Trophoblast cell (in vitro differentiated cells and primary cell): ENCODE data around the gene UACA.

Source experiments
- DNase-seq, 2 donors: peaks; one replicate each; pipeline ENCODE4 v3.0.0-alpha.2; 2016
- H2AFZ ChIP-seq: 2 replicates; pipeline ENCODE4 v1.6.1; 2013; ENCODE audit warnings: low read length, moderate library complexity, mild to moderate bottlenecking; ENCODE audit not compliant: insufficient read depth, poor library complexity
- H2AK5ac ChIP-seq: 2 replicates; pipeline ENCODE4 v1.6.1; 2013; ENCODE audit warnings: mild to moderate bottlenecking, low read length
- H2BK120ac ChIP-seq: 2 replicates; pipeline ENCODE4 v1.6.1; 2013; ENCODE audit warnings: low read length, mild to moderate bottlenecking, moderate library complexity; ENCODE audit not compliant: insufficient read depth, poor library complexity
- H2BK12ac ChIP-seq: 2 replicates; pipeline ENCODE4 v1.6.1; 2013; ENCODE audit warnings: mild to moderate bottlenecking, low read length, moderate library complexity
- H2BK5ac ChIP-seq: 2 replicates; pipeline ENCODE4 v1.6.1; 2013; ENCODE audit warnings: low read length, low read depth, moderate library complexity, mild to moderate bottlenecking; ENCODE audit not compliant: poor library complexity
- H3K14ac ChIP-seq: 2 replicates; pipeline ENCODE4 v1.6.1; 2013; ENCODE audit warnings: mild to moderate bottlenecking, low read length
- H3K18ac ChIP-seq: 2 replicates; pipeline ENCODE4 v1.6.1; 2013; ENCODE audit warnings: mild to moderate bottlenecking, low read length
- H3K23ac ChIP-seq: 2 replicates; pipeline ENCODE4 v1.6.1; 2013; ENCODE audit warnings: low read length
- H3K27ac ChIP-seq: 2 replicates; pipeline ENCODE4 v1.5.1; 2013; ENCODE audit warnings: low read depth, mild to moderate bottlenecking, inconsistent platforms, low read length, moderate library complexity
- H3K27me3 ChIP-seq: 2 replicates; pipeline ENCODE4 v1.6.1; 2013; ENCODE audit warnings: inconsistent platforms, mild to moderate bottlenecking, low read length, moderate library complexity; ENCODE audit not compliant: insufficient read depth
- H3K36me3 ChIP-seq, 2 experiments: 1 replicate in 1 of 2; 2 replicates in 1 of 2; pipeline ENCODE4 v1.6.1; 2013; ENCODE audit warnings: low read length in 2 of 2, mild to moderate bottlenecking in 2 of 2, moderate library complexity in 1 of 2; ENCODE audit not compliant: insufficient read depth in 2 of 2, control insufficient read depth in 1 of 2
- H3K4ac ChIP-seq: 2 replicates; pipeline ENCODE4 v1.6.1; 2013; ENCODE audit warnings: low read depth, mild to moderate bottlenecking, low read length, moderate library complexity
- H3K4me1 ChIP-seq, 2 experiments: 1 replicate in 1 of 2; 2 replicates in 1 of 2; pipeline ENCODE4 v1.6.1; 2013; ENCODE audit warnings: low read length in 2 of 2, mild to moderate bottlenecking in 2 of 2, moderate library complexity in 1 of 2; ENCODE audit not compliant: insufficient read depth in 2 of 2, control insufficient read depth in 1 of 2
- H3K4me2 ChIP-seq: 2 replicates; pipeline ENCODE4 v1.6.1; 2013; ENCODE audit warnings: inconsistent platforms, mild to moderate bottlenecking, low read length, moderate library complexity
- H3K4me3 ChIP-seq: 2 replicates; pipeline ENCODE4 v1.5.1; 2013; ENCODE audit warnings: mild to moderate bottlenecking, low read depth, low read length, inconsistent platforms
- H3K79me1 ChIP-seq: one replicate; pipeline ENCODE4 v1.6.1; 2013; ENCODE audit warnings: low read length
- H3K79me2 ChIP-seq: 2 replicates; pipeline ENCODE4 v1.6.1; 2013; ENCODE audit warnings: low read length, mild to moderate bottlenecking; ENCODE audit not compliant: control insufficient read depth, insufficient read depth, poor library complexity
- H3K9ac ChIP-seq: 2 replicates; pipeline ENCODE4 v1.6.1; 2013; ENCODE audit warnings: mild to moderate bottlenecking, low read length
- H3K9me3 ChIP-seq: 2 replicates; pipeline ENCODE4 v1.6.1; 2013; ENCODE audit warnings: low read depth, mild to moderate bottlenecking, control low read depth, inconsistent platforms, low read length; ENCODE audit not compliant: insufficient read depth
- H4K12ac ChIP-seq: 2 replicates; pipeline ENCODE4 v1.6.1; 2013; ENCODE audit warnings: low read depth, mild to moderate bottlenecking, low read length, moderate library complexity
- H4K8ac ChIP-seq: 2 replicates; pipeline ENCODE4 v1.6.1; 2013; ENCODE audit warnings: low read depth, mild to moderate bottlenecking, low read length, moderate library complexity
- H4K91ac ChIP-seq: one replicate; pipeline ENCODE4 v1.6.1; 2013; ENCODE audit warnings: low read depth, mild to moderate bottlenecking, low read length, moderate library complexity
- WGBS: extraction: QIAGEN DNeasy Blood & Tissue Kit; methylation state at CpG from one replicate; pipeline ENCODE4 v1.1.7; 2013; ENCODE audit warnings: missing lambda C conversion rate; ENCODE audit not compliant: insufficient read length, insufficient coverage; ENCODE audit errors: extremely low coverage; 5-methylcytosine and 5-hydroxymethylcytosine counted together

UACA gene

DNA sequence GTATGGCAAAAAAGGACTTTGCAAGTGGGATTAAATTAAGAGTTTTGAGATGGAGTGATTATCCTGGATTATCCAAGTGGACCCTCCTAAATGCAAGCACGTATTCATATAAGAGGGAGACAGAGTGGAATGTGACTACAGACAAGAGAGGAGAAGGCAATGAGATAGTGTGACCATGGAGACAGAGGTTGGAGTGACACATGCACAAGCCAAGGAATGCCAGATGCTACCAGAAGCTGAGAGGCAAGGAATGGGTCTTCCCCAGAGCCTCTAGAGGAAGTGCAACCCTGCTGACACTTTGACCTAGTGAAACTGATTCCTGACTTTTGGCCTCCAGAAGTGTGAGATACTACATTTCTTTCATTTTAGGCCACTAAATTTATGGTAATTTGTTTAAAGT, 117.2 kb downstream of the UACA start:
- no CpG with 5 or more reads among the region's 1 CpG for WGBS

DNA sequence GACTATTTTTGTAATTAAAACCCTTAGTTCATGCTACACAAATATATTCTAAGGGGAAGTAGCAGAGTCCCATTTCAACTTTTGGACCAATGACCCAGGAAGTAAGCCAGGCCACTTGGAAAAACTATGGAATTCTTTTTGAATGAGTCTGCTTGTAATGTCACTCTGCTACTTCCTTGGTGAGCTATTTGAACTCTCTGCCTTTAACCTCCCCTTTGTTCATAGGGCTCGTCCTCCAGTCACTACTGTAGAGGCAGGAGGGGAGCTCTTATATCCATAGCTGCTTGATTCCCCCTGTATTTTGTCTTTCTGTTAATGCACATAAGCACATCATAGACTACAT, 119.6 kb downstream of the UACA start:
- no peak overlapping the region for H2AFZ ChIP-seq
- no peak overlapping the region for H3K27ac ChIP-seq
- no peak overlapping the region for H4K91ac ChIP-seq
- H3K79me1 ChIP-seq = no peaks in the 10 kb centered on the region
- H3K4ac ChIP-seq = no peak overlapping the region
- H3K9me3 ChIP-seq = no peaks in the 10 kb centered on the region
- no CpG with 5 or more reads among the region's 1 CpG for WGBS
- no peak overlapping the region for H4K12ac ChIP-seq
- no peak overlapping the region for H2BK120ac ChIP-seq
- H3K18ac ChIP-seq = no peak overlapping the region
- no peak overlapping the region for H3K23ac ChIP-seq
- no peak overlapping the region for H3K4me3 ChIP-seq
- H2AK5ac ChIP-seq = no peak overlapping the region
- no peaks in the 10 kb centered on the region for H3K4me1 ChIP-seq
- no peaks in the 10 kb centered on the region for H3K79me2 ChIP-seq
- no peak overlapping the region for H3K9ac ChIP-seq
- no peak overlapping the region for H2BK5ac ChIP-seq
- H3K36me3 ChIP-seq = no peaks in the 10 kb centered on the region
- no peaks in the 10 kb centered on the region for H3K27me3 ChIP-seq
- H3K4me2 ChIP-seq = no peak overlapping the region
- peak in 1 of 2 donors; percentile 50 for DNase-seq
- H3K14ac ChIP-seq = no peak overlapping the region
- no peak overlapping the region for H2BK12ac ChIP-seq
- H4K8ac ChIP-seq = no peak overlapping the region

More for the DNA sequence above, 117.2 kb downstream of the UACA start:
- no peak overlapping the region for H3K9ac ChIP-seq
- H3K27ac ChIP-seq = no peak overlapping the region
- no peak overlapping the region for H3K4me3 ChIP-seq
- H4K12ac ChIP-seq = no peak overlapping the region
- H3K14ac ChIP-seq = no peak overlapping the region
- H3K27me3 ChIP-seq = no peaks in the 10 kb centered on the region
- H3K36me3 ChIP-seq = no peaks in the 10 kb centered on the region
- H2BK5ac ChIP-seq = no peak overlapping the region
- H3K23ac ChIP-seq = no peak overlapping the region
- H3K4ac ChIP-seq = no peak overlapping the region
- H3K4me2 ChIP-seq = no peak overlapping the region
- no peak overlapping the region for H2BK120ac ChIP-seq
- no peak overlapping the region for H2AFZ ChIP-seq
- no peak overlapping the region for H4K8ac ChIP-seq
- no peak overlapping the region for H2AK5ac ChIP-seq
- H3K79me2 ChIP-seq = no peaks in the 10 kb centered on the region
- no peak overlapping the region for H3K18ac ChIP-seq
- no peaks in the 10 kb centered on the region for H3K9me3 ChIP-seq
- H3K79me1 ChIP-seq = no peaks in the 10 kb centered on the region
- no peaks in the 10 kb centered on the region for H3K4me1 ChIP-seq
- H4K91ac ChIP-seq = no peak overlapping the region
- H2BK12ac ChIP-seq = no peak overlapping the region
- DNase-seq = no peak

DNA sequence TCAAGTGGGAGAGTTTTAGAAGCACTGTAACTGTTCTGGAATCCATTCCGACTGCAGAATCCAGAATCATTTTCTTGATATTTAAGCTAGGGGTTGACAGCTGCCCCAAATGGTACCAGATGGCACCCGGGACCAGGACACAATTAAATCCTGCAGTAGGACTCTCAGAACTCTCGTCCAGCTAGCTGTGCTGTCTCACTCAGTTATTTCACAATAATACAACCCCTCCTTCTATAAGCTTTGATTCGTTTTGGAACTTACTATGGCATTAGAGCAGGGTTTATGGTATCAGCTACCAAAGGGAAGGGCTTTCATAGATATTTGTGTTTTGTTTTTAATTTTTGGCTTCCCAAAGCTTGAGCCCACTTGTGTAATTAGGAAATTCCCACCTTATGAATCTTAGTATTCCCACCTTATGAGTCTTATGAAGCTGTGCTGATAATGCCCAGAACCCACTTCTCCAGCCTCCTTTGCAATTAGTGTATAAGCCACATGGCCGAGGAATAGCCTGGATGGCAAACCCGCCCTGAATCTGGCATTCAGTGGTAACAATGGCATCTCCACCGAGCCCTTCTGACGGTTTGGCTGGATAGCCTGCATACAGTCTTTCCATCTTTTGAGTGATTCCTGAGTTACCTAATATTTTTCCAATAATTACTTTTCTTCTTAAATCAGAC, 120.1 kb downstream of the UACA start:
- Histone ChIP-seq H3K14ac (no peak overlapping the region), H3K4ac (no peak overlapping the region), H3K4me2 (no peak overlapping the region), H4K91ac (no peak overlapping the region), H3K4me3 (no peak overlapping the region), H3K18ac (no peak overlapping the region), H3K79me2 (no peaks in the 10 kb centered on the region), H3K23ac (no peak overlapping the region), H3K9me3 (no peaks in the 10 kb centered on the region), H2BK12ac (no peak overlapping the region), H4K8ac (no peak overlapping the region), H2AK5ac (no peak overlapping the region), H2BK120ac (no peak overlapping the region), H3K79me1 (no peaks in the 10 kb centered on the region), H3K36me3 (no peaks in the 10 kb centered on the region), H3K27ac (no peak overlapping the region), H3K4me1 (no peaks in the 10 kb centered on the region), H3K9ac (no peak overlapping the region), H2AFZ (no peak overlapping the region), H2BK5ac (no peak overlapping the region), H4K12ac (no peak overlapping the region), H3K27me3 (no peaks in the 10 kb centered on the region)
- DNase-seq = no peak
- no CpG with 5 or more reads among the region's 8 CpGs for WGBS

DNA sequence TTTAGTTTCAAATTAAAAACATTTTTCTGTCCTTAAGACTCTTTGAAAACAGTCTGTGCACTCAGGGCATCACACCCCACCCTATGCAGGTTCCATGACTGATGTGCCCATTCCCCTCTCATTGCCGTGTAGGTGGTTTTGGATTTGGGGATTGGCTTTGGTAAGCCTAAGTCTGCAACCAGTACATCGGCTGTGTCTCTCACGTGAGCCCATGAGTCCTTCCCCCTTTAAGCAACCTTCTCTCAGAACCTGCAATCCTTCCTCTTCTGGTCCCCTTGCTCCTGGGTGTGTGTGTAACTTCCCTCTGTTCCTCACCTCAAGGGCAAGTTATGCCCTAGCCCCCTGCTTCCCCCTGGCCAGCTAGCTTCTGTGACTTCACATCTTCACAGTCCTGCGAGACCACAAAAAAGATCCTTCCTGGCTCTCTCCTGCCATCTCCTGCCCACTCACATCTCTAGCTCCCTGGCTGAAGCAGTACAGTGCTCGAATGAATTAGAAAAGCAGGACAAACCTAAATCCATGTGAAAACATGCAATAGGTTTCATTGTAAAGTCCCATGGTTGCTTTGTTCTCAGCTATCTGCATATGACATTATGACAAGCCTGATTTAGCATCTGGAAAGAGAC, 126.7 kb downstream of the UACA start:
- H3K4me1 ChIP-seq = peaks cover 0 to 5% of the 10 kb centered on the region in 2 experiments
- no peak overlapping the region for H4K91ac ChIP-seq
- H3K4me2 ChIP-seq = no peak overlapping the region
- no peaks in the 10 kb centered on the region for H3K9me3 ChIP-seq
- H2AK5ac ChIP-seq = no peak overlapping the region
- H3K4me3 ChIP-seq = no peak overlapping the region
- H3K23ac ChIP-seq = no peak overlapping the region
- DNase-seq = no peak
- no peak overlapping the region for H3K14ac ChIP-seq
- H3K9ac ChIP-seq = no peak overlapping the region
- H3K79me1 ChIP-seq = no peaks in the 10 kb centered on the region
- H4K8ac ChIP-seq = no peak overlapping the region
- no peak overlapping the region for H2BK5ac ChIP-seq
- H4K12ac ChIP-seq = no peak overlapping the region
- no CpG with 5 or more reads among the region's 5 CpGs for WGBS
- H3K27me3 ChIP-seq = no peaks in the 10 kb centered on the region
- H3K36me3 ChIP-seq = no peaks in the 10 kb centered on the region
- H3K27ac ChIP-seq = no peak overlapping the region
- no peaks in the 10 kb centered on the region for H3K79me2 ChIP-seq
- no peak overlapping the region for H3K4ac ChIP-seq
- H2AFZ ChIP-seq = no peak overlapping the region
- H3K18ac ChIP-seq = no peak overlapping the region
- no peak overlapping the region for H2BK12ac ChIP-seq
- no peak overlapping the region for H2BK120ac ChIP-seq
